HuH-7 (cell line): Measurements from ENCODE around the gene ARHGEF28.

Experiments
- DNase-seq: peaks from one replicate; pipeline ENCODE4 v3.0.0; 2011; ENCODE audit warnings: low spot score

The ARHGEF28 gene

GRCh38 chr5:73962801-73963425, 336.9 kb downstream of the ARHGEF28 start:
- no peak for DNase-seq

- no peak for DNase-seq
These were observed 338.4 kb downstream of the ARHGEF28 start for GRCh38 chr5:73964352-73964865.

- DNase-seq, result no peak
These were observed 340.5 kb downstream of the ARHGEF28 start for GRCh38 chr5:73966451-73966850.

GRCh38 chr5:73967347-73967746, 341.4 kb downstream of the ARHGEF28 start:
- no peak for DNase-seq

GRCh38 chr5:73968246-73968645, 342.2 kb downstream of the ARHGEF28 start:
- no peak for DNase-seq

GRCh38 chr5:73968729-73969128, 342.7 kb downstream of the ARHGEF28 start:
- DNase-seq, result no peak

GRCh38 chr5:73969195-73970036, 343.4 kb downstream of the ARHGEF28 start:
- no peak for DNase-seq

GRCh38 chr5:73971326-73971725, 345.3 kb downstream of the ARHGEF28 start:
- no peak for DNase-seq

GRCh38 chr5:73973135-73973534, 347.1 kb downstream of the ARHGEF28 start:
- DNase-seq, result no peak

GRCh38 chr5:73974871-73975360, 348.9 kb downstream of the ARHGEF28 start:
- DNase-seq, result no peak

- DNase-seq, result no peak
These were observed 349.8 kb downstream of the ARHGEF28 start for GRCh38 chr5:73975845-73976244.

- DNase-seq, result no peak
These were observed 351.1 kb downstream of the ARHGEF28 start for GRCh38 chr5:73977146-73977545.

- DNase-seq, result no peak
These were observed 353.3 kb downstream of the ARHGEF28 start for GRCh38 chr5:73979321-73979720.

- DNase-seq, result no peak
These were observed 355.7 kb downstream of the ARHGEF28 start for GRCh38 chr5:73981704-73982103.

- no peak for DNase-seq
These were observed 357.6 kb downstream of the ARHGEF28 start for GRCh38 chr5:73983644-73984043.

- DNase-seq, result no peak
These were observed 359.1 kb downstream of the ARHGEF28 start for GRCh38 chr5:73985145-73985544.

GRCh38 chr5:73986729-73987128, 360.7 kb downstream of the ARHGEF28 start:
- DNase-seq, result no peak

GRCh38 chr5:73987915-73988314, 361.9 kb downstream of the ARHGEF28 start:
- no peak for DNase-seq

GRCh38 chr5:73989956-73990355, 364.0 kb downstream of the ARHGEF28 start:
- DNase-seq, result no peak
